ENCODE data around the gene NUP188. TPM values are rescaled to one million over a fixed set of nuclear protein-coding genes. Genes with fewer than 3 reads are reported as not detected.

The NUP188 gene
- total RNA-seq, 1 experiment from 2014 or later = 98.9 TPM

- Mint-ChIP-seq H3K27ac (no peak overlapping the region), H3K4me3 (no peak overlapping the region), H3K36me3 (peaks cover 29% of the 10 kb centered on the region), H3K9me3 (no peaks in the 10 kb centered on the region), H3K4me1 (peaks cover 26% of the 10 kb centered on the region), H3K27me3 (ENCODE audit: low read depth) (no peaks in the 10 kb centered on the region)
- ChIA-PET CTCF (interaction anchor here (1.7 kb wide), 1 partner anchor 12 kb away, joined by 5 read pairs; no protein-coding TSS in a partner anchor), POLR2A (no interaction called here)
- DNase-seq (ENCODE audit: low spot score) (no peak), ATAC-seq (no peak)
- TF ChIP-seq ELF4 (CRISPR knock-in tag; IDR thresholded peaks at IDR 0.05; ENCODE audit: low read depth) = no peak
- TF ChIP-seq CDX4 (CRISPR knock-in tag; IDR thresholded peaks at IDR 0.05; ENCODE audit: borderline replicate concordance) = no peak
- no peak for TF ChIP-seq ZNF671 (CRISPR knock-in tag; IDR thresholded peaks at IDR 0.05)
- no peak for TF ChIP-seq ATF2 (CRISPR knock-in tag; IDR thresholded peaks at IDR 0.05; ENCODE audit: borderline replicate concordance, low read depth)
- no peak for TF ChIP-seq ERG (CRISPR knock-in tag; IDR thresholded peaks at IDR 0.05)
- TF ChIP-seq ZNF532 (CRISPR knock-in tag; IDR thresholded peaks at IDR 0.05; ENCODE audit: borderline replicate concordance) = no peak
- no peak for TF ChIP-seq PRRX2 (CRISPR knock-in tag; IDR thresholded peaks at IDR 0.05)
- TF ChIP-seq NR1H2 (CRISPR knock-in tag; IDR thresholded peaks at IDR 0.05) = no peak
- TF ChIP-seq NFYB (CRISPR knock-in tag; conservative IDR thresholded peaks at IDR 0.05; ENCODE audit: low read depth) = no peak
- no peak for TF ChIP-seq ZNF425 (CRISPR knock-in tag; conservative IDR thresholded peaks at IDR 0.05)
- TF ChIP-seq ZNF281 (CRISPR knock-in tag; IDR thresholded peaks at IDR 0.05) = no peak
- no peak for TF ChIP-seq ZNF232 (CRISPR knock-in tag; IDR thresholded peaks at IDR 0.05)
- no peak for TF ChIP-seq USF1 (CRISPR knock-in tag; IDR thresholded peaks at IDR 0.05)
- no peak for TF ChIP-seq ATF3 (CRISPR knock-in tag; conservative IDR thresholded peaks at IDR 0.05)
- no peak for TF ChIP-seq TCF7 (CRISPR knock-in tag; IDR thresholded peaks at IDR 0.05; ENCODE audit: low read depth)
- no peak for TF ChIP-seq IRF1 (CRISPR knock-in tag; IDR thresholded peaks at IDR 0.05)
These were observed 31.3 kb upstream of the NUP188 start for GRCh38 chr9:128916204-128916603.

Measured in WTC11 (cell line).